Activated CD4-positive, alpha-beta memory T cell treated with anti-CD3 and anti-CD28 coated beads for 36 hours (primary cell): ENCODE measurements around the gene GLP1R. TPM values are rescaled to one million over a fixed set of nuclear protein-coding genes. Genes with fewer than 3 reads are reported as not detected.

Experiments used
- CTCF ChIA-PET: fragments of 350-600 bp; sonication (Branson Sonifier 250); formaldehyde crosslinking; loops from one replicate; lab custom pipeline; 2021; ENCODE audit warnings: antibody characterized with exemption, inconsistent platforms; lab: Charles Lee
- POLR2A ChIA-PET: fragments of 350-600 bp; sonication (Branson Sonifier 250); formaldehyde crosslinking; loops from one replicate; lab custom pipeline; 2021; ENCODE audit warnings: antibody characterized with exemption; lab: Charles Lee
- DNase-seq: peaks from one replicate; pipeline ENCODE4 v3.0.0-alpha.2; 2020
- H3K27ac Mint-ChIP-seq: one replicate; pipeline ENCODE4 v1.8.0; 2021; ENCODE audit warnings: mixed read lengths
- H3K27me3 Mint-ChIP-seq: one replicate; pipeline ENCODE4 v1.8.0; 2021; ENCODE audit warnings: mixed read lengths
- H3K36me3 Mint-ChIP-seq: one replicate; pipeline ENCODE4 v1.8.0; 2021; ENCODE audit warnings: mixed read lengths
- H3K4me1 Mint-ChIP-seq: one replicate; pipeline ENCODE4 v1.8.0; 2021; ENCODE audit warnings: low read depth, mixed read lengths
- H3K4me3 Mint-ChIP-seq: one replicate; pipeline ENCODE4 v1.8.0; 2021; ENCODE audit warnings: mild to moderate bottlenecking, mixed read lengths
- H3K9me3 Mint-ChIP-seq: one replicate; pipeline ENCODE4 v1.8.0; 2021; ENCODE audit warnings: mixed read lengths
- intact Hi-C: fragments of 100-400 bp; cut with micrococcal nuclease; formaldehyde crosslinking; loops from one replicate; pipeline ENCODE4 v1.15.1; 2023
- total RNA-seq, 2 experiments: library from RNA; stranded (reverse); gene quantifications; one replicate each; pipeline ENCODE4 v1.2.3, GENCODE V29; 2021

Gene GLP1R
- total RNA-seq, 2 experiments from 2014 or later: 0.07 TPM; not detected in 1

- POLR2A ChIA-PET: no interaction called here
- Mint-ChIP-seq H3K36me3 (no peaks in the 10 kb centered on the region), H3K9me3 (no peaks in the 10 kb centered on the region), H3K4me1 (no peaks in the 10 kb centered on the region), H3K27ac (no peak overlapping the region), H3K4me3 (no peak overlapping the region), H3K27me3 (peaks cover 20% of the 10 kb centered on the region)
- CTCF ChIA-PET: no interaction called here
- no peak for DNase-seq
- intact Hi-C loops: no loop called here
Observed at GRCh38 chr6:39057251-39058155, 8.9 kb downstream of the GLP1R start.

- CTCF ChIA-PET: no interaction called here
- H3K4me3 Mint-ChIP-seq: no peak overlapping the region
- no peaks in the 10 kb centered on the region for H3K36me3 Mint-ChIP-seq
- peaks cover 17% of the 10 kb centered on the region for H3K27me3 Mint-ChIP-seq
- POLR2A ChIA-PET: no interaction called here
- intact Hi-C loops: no loop called here
- no peak for DNase-seq
- no peaks in the 10 kb centered on the region for H3K9me3 Mint-ChIP-seq
- no peaks in the 10 kb centered on the region for H3K4me1 Mint-ChIP-seq
- no peak overlapping the region for H3K27ac Mint-ChIP-seq
Observed at GRCh38 chr6:39058471-39059147, 10.0 kb downstream of the GLP1R start.

- no peaks in the 10 kb centered on the region for H3K4me1 Mint-ChIP-seq
- DNase-seq: no peak
- H3K27ac Mint-ChIP-seq: no peak overlapping the region
- intact Hi-C loops: no loop called here
- H3K27me3 Mint-ChIP-seq: peaks cover 17% of the 10 kb centered on the region
- ChIA-PET POLR2A (no interaction called here), CTCF (no interaction called here)
- H3K4me3 Mint-ChIP-seq: no peak overlapping the region
- H3K36me3 Mint-ChIP-seq: no peaks in the 10 kb centered on the region
- no peaks in the 10 kb centered on the region for H3K9me3 Mint-ChIP-seq
Observed at GRCh38 chr6:39059496-39060310, 11.1 kb downstream of the GLP1R start.

GRCh38 chr6:39060467-39061160 lies 12.0 kb downstream of the GLP1R start:
- intact Hi-C loops: no loop called here
- POLR2A ChIA-PET: no interaction called here
- Mint-ChIP-seq H3K27ac (no peak overlapping the region), H3K36me3 (no peaks in the 10 kb centered on the region), H3K9me3 (no peaks in the 10 kb centered on the region), H3K4me1 (no peaks in the 10 kb centered on the region), H3K4me3 (no peak overlapping the region), H3K27me3 (peaks cover 19% of the 10 kb centered on the region)
- no peak for DNase-seq
- CTCF ChIA-PET: interaction anchor here (1.8 kb wide), 1 partner anchor 34 kb away, joined by 4 read pairs; no protein-coding TSS in a partner anchor

- no peak overlapping the region for H3K27ac Mint-ChIP-seq
- CTCF ChIA-PET: interaction anchor here (1.8 kb wide), 1 partner anchor 35 kb away, joined by 4 read pairs; no protein-coding TSS in a partner anchor
- no peak overlapping the region for H3K4me3 Mint-ChIP-seq
Observed at GRCh38 chr6:39061182-39061581, 12.6 kb downstream of the GLP1R start.

GRCh38 chr6:39061588-39061987 lies 13.0 kb downstream of the GLP1R start:
- Mint-ChIP-seq H3K4me3 (no peak overlapping the region), H3K36me3 (no peaks in the 10 kb centered on the region), H3K9me3 (no peaks in the 10 kb centered on the region), H3K27ac (no peak overlapping the region), H3K4me1 (no peaks in the 10 kb centered on the region), H3K27me3 (peaks cover 22% of the 10 kb centered on the region)
- ChIA-PET POLR2A (no interaction called here), CTCF (interaction anchor here (1.8 kb wide), 1 partner anchor 35 kb away, joined by 4 read pairs; no protein-coding TSS in a partner anchor)
- DNase-seq: no peak
- intact Hi-C loops: no loop called here

More at GRCh38 chr6:39061182-39061581, 12.6 kb downstream of the GLP1R start:
- no peaks in the 10 kb centered on the region for H3K4me1 Mint-ChIP-seq
- POLR2A ChIA-PET: no interaction called here
- H3K27me3 Mint-ChIP-seq: peaks cover 22% of the 10 kb centered on the region
- H3K9me3 Mint-ChIP-seq: no peaks in the 10 kb centered on the region
- intact Hi-C loops: no loop called here
- no peaks in the 10 kb centered on the region for H3K36me3 Mint-ChIP-seq
- DNase-seq: no peak

GRCh38 chr6:39062014-39062740 lies 13.6 kb downstream of the GLP1R start:
- peaks cover 22% of the 10 kb centered on the region for H3K27me3 Mint-ChIP-seq
- H3K4me1 Mint-ChIP-seq: no peaks in the 10 kb centered on the region
- no peaks in the 10 kb centered on the region for H3K9me3 Mint-ChIP-seq
- ChIA-PET CTCF (interaction anchor here (1.8 kb wide), 1 partner anchor 36 kb away, joined by 4 read pairs; no protein-coding TSS in a partner anchor), POLR2A (no interaction called here)
- H3K4me3 Mint-ChIP-seq: no peak overlapping the region
- H3K27ac Mint-ChIP-seq: no peak overlapping the region
- intact Hi-C loops: no loop called here
- H3K36me3 Mint-ChIP-seq: no peaks in the 10 kb centered on the region
- no peak for DNase-seq

- no peak for DNase-seq
- intact Hi-C loops: no loop called here
- no peaks in the 10 kb centered on the region for H3K36me3 Mint-ChIP-seq
- no peaks in the 10 kb centered on the region for H3K9me3 Mint-ChIP-seq
- H3K27me3 Mint-ChIP-seq: peaks cover 21% of the 10 kb centered on the region
- no peaks in the 10 kb centered on the region for H3K4me1 Mint-ChIP-seq
- ChIA-PET CTCF (no interaction called here), POLR2A (no interaction called here)
- no peak overlapping the region for H3K4me3 Mint-ChIP-seq
- no peak overlapping the region for H3K27ac Mint-ChIP-seq
Observed at GRCh38 chr6:39063526-39063925, 14.9 kb downstream of the GLP1R start.

GRCh38 chr6:39065561-39065960 lies 17.0 kb downstream of the GLP1R start:
- Mint-ChIP-seq H3K27me3 (peaks cover 22% of the 10 kb centered on the region), H3K4me1 (no peaks in the 10 kb centered on the region), H3K36me3 (no peaks in the 10 kb centered on the region), H3K27ac (no peak overlapping the region), H3K9me3 (no peaks in the 10 kb centered on the region), H3K4me3 (no peak overlapping the region)
- CTCF ChIA-PET: no interaction called here
- POLR2A ChIA-PET: no interaction called here
- intact Hi-C loops: no loop called here
- no peak for DNase-seq

GRCh38 chr6:39068391-39068790 lies 19.8 kb downstream of the GLP1R start:
- POLR2A ChIA-PET: no interaction called here
- Mint-ChIP-seq H3K4me1 (no peaks in the 10 kb centered on the region), H3K27me3 (peaks cover 19% of the 10 kb centered on the region), H3K9me3 (no peaks in the 10 kb centered on the region), H3K4me3 (no peak overlapping the region), H3K36me3 (no peaks in the 10 kb centered on the region), H3K27ac (no peak overlapping the region)
- DNase-seq: no peak
- CTCF ChIA-PET: interaction anchor here (1.3 kb wide), 1 partner anchor 71 kb away, joined by 3 read pairs; no protein-coding TSS in a partner anchor
- intact Hi-C loops: no loop called here

GRCh38 chr6:39072830-39073229 lies 24.2 kb downstream of the GLP1R start:
- DNase-seq: no peak
- H3K9me3 Mint-ChIP-seq: no peaks in the 10 kb centered on the region
- peaks cover 2% of the 10 kb centered on the region for H3K4me1 Mint-ChIP-seq
- no peak overlapping the region for H3K27ac Mint-ChIP-seq
- H3K27me3 Mint-ChIP-seq: peaks cover 10% of the 10 kb centered on the region
- H3K4me3 Mint-ChIP-seq: no peak overlapping the region
- no peaks in the 10 kb centered on the region for H3K36me3 Mint-ChIP-seq
- CTCF ChIA-PET: no interaction called here
- POLR2A ChIA-PET: no interaction called here
- intact Hi-C loops: no loop called here
